Renal cortical epithelial cell (primary cell): Measurements from ENCODE around the gene PLCE1. TPM values are rescaled to one million over a fixed set of nuclear protein-coding genes. Genes with fewer than 3 reads are reported as not detected.
"Not testable (repeated sequence)": the region's sequence is repeated elsewhere in the genome, so short reads cannot be mapped to it uniquely, and the experiment has no call there.

Experiments
- DNase-seq: peaks from one replicate; pipeline ENCODE4 v3.0.0-alpha.2; 2011; ENCODE audit warnings: low read depth
- total RNA-seq: library from RNA; depleted of rRNA; stranded (reverse); fragments of >200 nt; gene quantifications from 2 replicates; pipeline ENCODE4 v1.2.3, GENCODE V29; 2014

Gene PLCE1
- total RNA-seq = 1.4 and 4.4 TPM in 2 replicates

DNA sequence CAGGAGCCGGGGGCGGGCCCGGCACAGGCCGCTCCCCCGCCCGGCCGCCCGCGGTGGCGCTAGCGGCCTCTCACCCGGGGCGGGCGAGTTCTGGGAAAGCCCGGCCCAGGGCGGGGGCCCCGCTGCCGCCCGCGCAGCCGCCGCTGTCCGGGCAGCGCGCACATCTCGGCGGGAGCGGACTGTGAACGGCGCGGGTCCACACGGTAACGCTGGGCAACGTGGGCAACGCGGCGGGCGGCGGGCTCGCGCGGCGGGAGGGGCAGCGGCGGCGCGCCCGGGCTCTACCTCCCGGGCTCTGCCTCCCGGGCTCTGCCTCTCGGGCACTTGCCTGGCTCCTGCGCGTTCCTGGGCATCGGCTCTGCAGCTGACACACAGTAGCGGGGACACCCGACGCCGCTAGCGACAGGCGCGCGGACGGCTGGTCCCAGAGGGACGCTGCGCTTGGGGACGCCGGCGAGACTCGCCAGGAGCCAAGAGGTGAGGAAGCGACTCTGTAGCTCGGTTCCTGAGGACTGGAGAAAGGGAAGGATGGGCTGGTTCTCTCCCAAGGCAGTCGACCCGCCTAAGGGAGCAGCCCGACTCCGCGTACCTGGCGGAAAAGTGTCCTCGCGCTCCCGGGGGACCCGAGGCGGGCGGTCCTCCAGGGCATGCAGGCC lies at the start of gene PLCE1:
TSS of gene PLCE1 (plus strand) at position 150 of the 656 bp plus-strand sequence. CDS start 37,116 bp downstream, outside the sequence.
- no peak for DNase-seq

DNA sequence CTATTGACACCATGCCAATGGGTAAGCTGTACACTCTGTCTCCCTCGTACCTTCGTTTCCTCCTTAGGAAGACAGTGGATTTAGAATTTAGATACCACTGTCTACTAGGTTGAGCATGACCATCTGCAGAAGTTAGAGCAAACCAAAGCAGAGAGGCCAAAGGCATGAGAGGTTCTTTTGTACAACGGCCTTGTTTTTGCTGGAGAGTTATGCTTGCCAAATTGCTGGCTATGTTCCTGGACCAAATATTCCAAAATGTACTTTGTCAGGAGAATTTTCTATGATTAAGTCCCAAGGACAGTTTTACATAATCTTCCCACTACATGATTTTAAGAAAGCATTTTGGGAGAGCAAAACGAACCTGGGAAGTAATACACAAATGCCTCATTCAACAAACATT lies 47.9 kb upstream of the PLCE1 start:
- DNase-seq = no peak

DNA sequence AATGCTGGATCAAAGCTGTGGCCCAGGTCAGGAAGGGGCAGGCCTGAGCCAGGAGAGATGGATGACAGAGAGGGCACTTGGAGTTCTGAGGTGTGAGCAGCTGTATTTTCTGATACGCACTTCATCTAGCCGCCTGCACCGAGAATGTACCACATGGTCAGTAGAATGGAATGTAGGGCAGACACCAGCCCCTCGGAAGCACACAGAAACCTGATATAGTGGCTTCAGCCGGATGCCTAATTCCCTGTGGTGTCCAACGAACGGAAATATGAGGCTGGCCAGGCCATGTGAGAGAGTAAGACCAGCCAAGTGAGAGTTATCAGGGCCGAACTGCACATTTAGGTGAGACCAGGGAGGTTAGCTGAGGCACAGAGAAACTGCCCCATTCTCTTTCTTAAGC lies 46.7 kb upstream of the PLCE1 start:
- peak; percentile 13 for DNase-seq

DNA sequence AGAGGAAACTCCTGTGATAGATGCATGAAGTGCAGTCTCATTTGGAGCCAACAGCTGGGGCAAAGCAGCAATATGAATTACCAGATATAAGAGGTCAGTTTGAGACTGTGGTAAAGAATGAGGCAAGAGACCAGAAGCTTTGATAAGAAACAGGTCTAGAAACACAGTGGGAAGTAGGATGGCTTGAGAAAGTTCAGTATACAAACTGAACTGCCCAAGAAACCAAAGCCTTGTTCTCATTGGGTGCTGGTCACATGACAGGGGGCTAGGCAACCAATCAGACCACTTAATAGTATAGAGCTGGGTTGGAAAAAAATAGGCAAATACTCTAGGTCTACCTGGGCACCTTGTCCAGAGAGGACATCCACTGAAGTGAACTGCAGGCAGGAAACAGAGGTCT lies 46.2 kb upstream of the PLCE1 start:
- DNase-seq = no peak

- DNase-seq = no peak
These were observed 41.8 kb upstream of the PLCE1 start for GRCh38 chr10:93951905-93952304.

DNA sequence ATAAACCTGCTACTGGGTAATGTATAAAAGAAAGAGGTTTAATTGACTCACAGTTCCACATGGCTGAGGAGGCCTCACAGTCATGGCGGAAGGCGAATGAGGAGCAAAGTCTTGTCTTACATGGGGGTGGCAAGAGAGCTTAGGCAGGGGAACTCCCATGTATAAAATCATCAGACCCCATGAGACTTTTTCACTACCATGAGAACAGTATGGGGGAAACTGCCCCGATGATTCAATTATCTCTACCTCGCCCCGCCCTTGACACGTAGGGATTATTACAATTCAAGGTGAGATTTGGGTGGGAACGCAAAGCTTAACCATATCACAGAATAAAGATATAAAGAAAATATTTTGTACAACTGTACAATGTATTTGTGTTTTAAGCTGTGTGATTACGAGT lies 39.4 kb upstream of the PLCE1 start:
- DNase-seq = no peak

- DNase-seq = peak; percentile 6
These were observed 38.9 kb upstream of the PLCE1 start for GRCh38 chr10:93954726-93955363.

- no peak for DNase-seq
These were observed 34.9 kb upstream of the PLCE1 start for GRCh38 chr10:93958834-93959233.

DNA sequence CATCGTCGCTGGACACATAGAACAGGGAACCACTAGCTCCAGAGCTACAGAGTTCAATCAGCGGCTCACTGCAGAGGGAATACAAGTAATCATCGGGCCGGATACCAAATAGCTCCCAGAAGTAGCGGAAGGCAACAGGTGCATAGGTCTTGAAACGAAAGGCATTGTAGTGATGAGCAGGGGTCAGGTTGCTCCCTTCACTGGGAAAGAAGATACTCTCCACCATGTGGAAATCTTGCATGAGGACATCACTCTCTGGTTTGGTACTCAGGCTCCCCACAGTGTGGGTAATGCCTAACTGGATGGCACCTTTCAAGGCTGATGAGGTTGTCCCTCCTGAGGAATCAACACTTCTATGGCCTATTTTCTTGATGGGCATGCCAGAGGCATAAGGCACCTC lies 32.7 kb upstream of the PLCE1 start:
- DNase-seq = not testable (repeated sequence)

DNA sequence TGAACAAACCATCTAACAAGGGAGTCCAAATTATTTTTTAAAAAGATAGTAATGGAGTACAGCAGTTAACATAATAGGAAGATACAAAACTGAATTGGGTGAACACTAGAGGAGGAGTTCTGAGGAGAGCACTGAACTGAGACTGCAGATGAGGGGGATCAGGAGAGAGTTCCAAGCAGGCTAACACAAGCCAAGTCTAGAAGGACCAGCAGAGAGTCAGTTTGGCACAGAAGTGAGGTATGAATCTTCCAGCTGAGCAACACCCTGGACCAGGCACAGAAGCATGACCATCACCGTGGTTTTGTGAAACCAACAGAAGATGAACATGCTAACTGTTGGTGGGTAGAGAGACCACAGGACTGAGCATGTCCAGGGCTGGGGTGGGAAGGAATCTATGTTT lies 30.8 kb upstream of the PLCE1 start:
- DNase-seq = no peak

DNA sequence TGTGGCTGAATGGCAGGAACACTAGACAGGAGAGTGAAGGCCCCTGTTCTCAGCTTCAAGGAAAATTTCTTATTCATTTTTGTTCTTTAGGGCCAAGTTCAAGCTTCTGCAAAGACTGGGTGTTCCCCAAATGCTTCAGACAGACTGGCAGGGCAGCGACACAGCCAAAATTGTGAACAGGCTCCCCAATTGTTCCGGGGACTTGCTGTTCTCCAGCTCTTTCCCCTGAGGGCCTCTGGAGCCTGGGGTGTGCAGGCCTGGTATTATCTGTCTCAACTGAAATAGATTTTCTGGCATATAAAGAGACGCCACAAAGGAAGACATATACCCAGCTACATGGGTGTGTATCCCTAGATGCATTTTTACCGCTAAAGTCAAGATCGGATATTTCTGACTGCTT lies 30.3 kb upstream of the PLCE1 start:
- DNase-seq = no peak

GRCh38 chr10:93965911-93966310 lies 27.8 kb upstream of the PLCE1 start:
- no peak for DNase-seq

DNA sequence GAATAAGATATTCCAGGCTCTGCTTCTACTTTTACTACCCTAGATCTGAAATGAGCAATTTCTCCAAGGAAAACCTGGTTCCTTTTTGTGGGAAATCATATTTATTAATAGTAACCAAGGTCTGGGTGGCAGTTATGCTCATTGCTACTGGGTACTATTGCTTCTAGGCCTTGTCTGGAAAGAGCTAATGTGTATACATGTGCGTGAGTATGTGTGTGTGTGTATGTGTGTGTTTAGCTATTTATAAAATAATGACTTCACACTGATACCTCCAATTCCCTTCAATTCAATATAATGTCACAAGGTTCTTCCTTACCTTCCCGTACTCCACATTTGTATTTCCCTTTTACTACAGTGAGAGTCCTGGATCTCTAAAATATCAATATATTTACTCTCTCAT lies 26.0 kb upstream of the PLCE1 start:
- no peak for DNase-seq

- DNase-seq = no peak
These were observed 25.2 kb upstream of the PLCE1 start for GRCh38 chr10:93968540-93968945.

GRCh38 chr10:93970433-93971010 lies 23.2 kb upstream of the PLCE1 start:
- not testable (repeated sequence) for DNase-seq

GRCh38 chr10:93973748-93974445 lies 19.8 kb upstream of the PLCE1 start:
- no peak for DNase-seq

DNA sequence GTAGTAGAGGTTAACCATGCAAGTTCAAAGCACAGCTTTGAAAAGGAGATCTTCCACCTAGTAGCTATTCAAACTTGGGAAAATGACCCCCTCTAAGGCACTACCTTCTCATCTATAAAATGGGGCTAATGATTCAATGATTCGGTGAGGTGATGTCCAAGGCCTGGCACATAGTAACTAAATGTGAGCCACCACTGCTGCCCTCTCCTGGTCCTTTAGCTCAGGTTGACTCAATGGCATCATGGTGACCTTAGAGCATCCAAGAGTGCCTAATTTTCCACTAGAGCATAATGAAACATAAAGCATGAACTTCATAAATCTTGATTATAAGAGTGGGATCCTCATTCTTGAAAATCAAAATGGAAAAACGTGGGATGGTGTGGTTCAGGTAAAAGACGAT lies 16.3 kb upstream of the PLCE1 start:
- no peak for DNase-seq

GRCh38 chr10:93980486-93980885 lies 13.2 kb upstream of the PLCE1 start:
- no peak for DNase-seq

DNA sequence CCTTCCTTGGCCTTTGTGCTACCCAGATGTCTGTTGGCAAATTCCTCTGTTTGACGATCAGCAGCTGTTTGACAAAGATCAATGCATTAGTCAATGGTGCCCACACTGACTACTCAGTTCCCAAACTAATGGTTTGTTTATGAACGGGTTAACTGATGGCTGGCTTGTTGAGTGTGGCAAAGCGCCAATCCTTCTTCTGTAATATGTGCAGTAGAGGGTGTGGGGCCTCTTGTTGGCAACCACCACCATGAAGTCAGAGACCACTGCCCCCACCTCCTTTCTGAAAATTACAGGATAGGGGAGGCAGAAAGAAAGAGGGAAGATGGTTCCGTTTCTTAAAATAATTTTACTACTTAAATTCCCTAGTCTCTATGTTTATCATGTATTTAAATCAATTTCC lies 2.6 kb upstream of the PLCE1 start:
- no peak for DNase-seq

GRCh38 chr10:93991596-93992284 lies 2.0 kb upstream of the PLCE1 start:
- peak; percentile 80 for DNase-seq

GRCh38 chr10:93992400-93993030 lies 1.2 kb upstream of the PLCE1 start:
- DNase-seq = peak; percentile 18

DNA sequence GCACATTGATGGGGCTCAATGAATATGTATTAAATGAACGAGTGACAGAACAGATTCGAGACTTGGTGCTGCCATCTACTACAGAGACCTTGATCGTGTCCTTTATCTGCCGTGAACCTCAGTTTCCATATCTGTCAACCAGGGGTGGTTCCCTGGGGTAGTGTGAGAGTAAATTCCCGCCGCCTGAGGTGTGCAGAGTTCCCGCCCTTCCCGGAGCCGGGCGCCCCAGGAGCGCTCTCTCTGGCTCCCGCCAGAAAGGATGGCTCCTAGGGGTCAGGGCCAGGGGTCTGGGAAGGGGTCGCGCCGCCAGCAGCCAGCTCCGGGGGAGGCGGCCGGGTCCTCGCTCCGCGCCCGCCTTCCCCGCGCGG lies 333 bp upstream of the PLCE1 start:
- no peak for DNase-seq
